Choroid plexus epithelial cell (primary cell): ENCODE data around the gene MYOCD.

ENCODE experiments used
- DNase-seq: peaks from one replicate; pipeline ENCODE4 v3.0.0-alpha.2; 2010; ENCODE audit warnings: low read depth
- H3K4me3 ChIP-seq: 2 replicates; pipeline ENCODE4 v1.5.1; 2011; ENCODE audit warnings: low read depth, mild to moderate bottlenecking, control low read depth, low read length, moderate library complexity
- CTCF ChIP-seq: conservative IDR thresholded peaks from 2 replicates; pipeline ENCODE4 v1.5.1; 2011; ENCODE audit warnings: low read depth, mild to moderate bottlenecking, control low read depth, inconsistent platforms, low read length, moderate library complexity

MYOCD gene

DNA sequence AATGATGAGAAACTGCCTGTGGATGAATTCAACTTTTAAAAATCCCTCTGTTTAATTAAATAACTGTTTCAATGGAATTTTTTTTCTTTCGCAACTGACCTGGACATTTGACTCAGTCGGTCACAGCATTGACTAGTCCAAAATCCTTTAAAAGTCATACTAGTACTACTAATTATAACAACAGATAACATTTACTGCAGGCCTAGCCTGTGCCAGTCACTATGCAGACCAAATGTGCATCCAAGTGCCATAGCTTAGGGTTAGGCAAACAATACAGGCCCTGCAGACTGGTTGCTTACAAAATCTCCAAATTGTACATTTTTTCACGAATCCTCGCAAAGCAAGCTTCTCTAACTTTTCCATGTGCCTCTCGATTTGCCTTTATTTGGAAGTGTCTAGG is 56.6 kb downstream of the MYOCD start:
- TF ChIP-seq CTCF = no peak
- no peak for DNase-seq
- H3K4me3 ChIP-seq = no peak overlapping the region

DNA sequence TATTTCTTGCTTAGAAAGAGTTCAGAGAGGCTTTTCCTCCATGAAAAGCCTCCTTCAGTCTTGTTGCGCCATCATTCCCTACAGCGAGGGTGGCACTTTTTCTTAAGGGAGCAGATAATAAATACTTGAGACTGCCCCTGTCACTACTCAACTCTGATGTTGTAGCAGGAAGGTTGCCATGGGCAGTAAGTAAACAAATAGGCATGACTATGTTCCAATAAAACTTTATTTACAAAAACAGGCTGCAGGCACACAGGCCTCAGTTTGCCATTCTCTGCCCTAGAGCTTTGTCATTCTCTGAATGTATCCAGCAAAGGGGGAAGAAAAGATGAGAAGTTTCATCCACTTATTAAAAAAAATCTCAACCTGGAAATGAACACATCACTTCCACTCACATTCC is 60.4 kb downstream of the MYOCD start:
- TF ChIP-seq CTCF = no peak
- DNase-seq = no peak
- H3K4me3 ChIP-seq = no peak overlapping the region

GRCh38 chr17:12727076-12727760 is 61.5 kb downstream of the MYOCD start:
- TF ChIP-seq CTCF = no peak
- H3K4me3 ChIP-seq = no peak overlapping the region
- DNase-seq = peak; percentile 42

DNA sequence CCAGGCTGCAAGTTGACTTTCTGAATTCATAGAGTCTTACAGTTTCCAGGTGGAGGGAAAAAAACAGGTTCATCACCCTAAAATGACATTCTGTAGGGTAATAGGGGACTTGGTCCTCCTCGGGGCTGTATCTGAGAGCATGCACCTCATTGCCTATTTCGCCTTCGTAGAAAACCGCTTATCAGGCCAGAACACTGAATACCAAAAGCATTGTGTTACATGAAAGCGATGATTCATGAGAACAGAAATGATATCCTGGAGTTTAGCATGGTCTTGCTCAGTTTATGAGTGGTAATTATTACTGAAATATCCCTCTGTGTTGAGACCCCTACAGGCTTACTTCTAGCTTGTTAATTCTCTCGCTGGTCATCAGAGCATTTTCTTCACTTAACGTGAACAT is 62.2 kb downstream of the MYOCD start:
- no peak for TF ChIP-seq CTCF
- H3K4me3 ChIP-seq = no peak overlapping the region
- DNase-seq = peak; percentile 42

- TF ChIP-seq CTCF = no peak
- no peak overlapping the region for H3K4me3 ChIP-seq
- DNase-seq = no peak
Measured at GRCh38 chr17:12729086-12729485, 63.4 kb downstream of the MYOCD start.

- no peak for DNase-seq
- H3K4me3 ChIP-seq = no peak overlapping the region
- no peak for TF ChIP-seq CTCF
Measured at GRCh38 chr17:12730421-12730820, 64.7 kb downstream of the MYOCD start.

DNA sequence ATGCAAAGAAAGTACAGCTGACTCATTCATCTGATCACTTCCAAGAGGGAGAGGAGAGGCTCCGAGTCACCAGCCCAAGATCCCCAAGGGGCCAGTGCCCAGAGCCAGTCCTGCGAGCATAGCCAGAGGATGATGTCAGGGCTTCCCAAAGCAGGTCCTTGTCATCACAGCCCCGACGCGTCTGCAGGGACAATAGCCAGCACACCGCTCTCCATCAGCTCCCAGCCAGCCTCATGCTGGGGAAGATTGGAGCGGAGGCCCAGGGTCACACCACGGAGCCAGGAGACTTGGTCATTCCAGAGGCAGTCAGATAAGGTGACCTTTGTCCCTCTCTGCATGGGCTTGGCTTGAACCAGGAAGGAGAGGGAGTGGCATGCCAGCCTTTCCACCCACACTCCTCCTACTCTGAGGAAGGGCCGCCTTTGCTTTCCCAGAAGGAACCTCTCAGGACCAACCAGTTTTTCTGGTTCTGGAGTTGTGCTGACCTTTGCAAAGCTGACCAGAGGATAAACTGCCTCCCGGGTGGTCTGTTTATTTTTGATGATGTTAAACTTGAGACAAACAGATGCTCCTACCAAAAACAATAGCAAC is 65.3 kb downstream of the MYOCD start:
- no peak for TF ChIP-seq CTCF
- peak; percentile 30 for DNase-seq

More for the DNA sequence above, 65.3 kb downstream of the MYOCD start:
- no peak overlapping the region for H3K4me3 ChIP-seq
